Measurements from ENCODE around the gene WHRN.

Gene WHRN

GRCh38 chr9:114513055-114513958, 8.0 kb upstream of the WHRN start:
- DNase-seq: no peak

DNA sequence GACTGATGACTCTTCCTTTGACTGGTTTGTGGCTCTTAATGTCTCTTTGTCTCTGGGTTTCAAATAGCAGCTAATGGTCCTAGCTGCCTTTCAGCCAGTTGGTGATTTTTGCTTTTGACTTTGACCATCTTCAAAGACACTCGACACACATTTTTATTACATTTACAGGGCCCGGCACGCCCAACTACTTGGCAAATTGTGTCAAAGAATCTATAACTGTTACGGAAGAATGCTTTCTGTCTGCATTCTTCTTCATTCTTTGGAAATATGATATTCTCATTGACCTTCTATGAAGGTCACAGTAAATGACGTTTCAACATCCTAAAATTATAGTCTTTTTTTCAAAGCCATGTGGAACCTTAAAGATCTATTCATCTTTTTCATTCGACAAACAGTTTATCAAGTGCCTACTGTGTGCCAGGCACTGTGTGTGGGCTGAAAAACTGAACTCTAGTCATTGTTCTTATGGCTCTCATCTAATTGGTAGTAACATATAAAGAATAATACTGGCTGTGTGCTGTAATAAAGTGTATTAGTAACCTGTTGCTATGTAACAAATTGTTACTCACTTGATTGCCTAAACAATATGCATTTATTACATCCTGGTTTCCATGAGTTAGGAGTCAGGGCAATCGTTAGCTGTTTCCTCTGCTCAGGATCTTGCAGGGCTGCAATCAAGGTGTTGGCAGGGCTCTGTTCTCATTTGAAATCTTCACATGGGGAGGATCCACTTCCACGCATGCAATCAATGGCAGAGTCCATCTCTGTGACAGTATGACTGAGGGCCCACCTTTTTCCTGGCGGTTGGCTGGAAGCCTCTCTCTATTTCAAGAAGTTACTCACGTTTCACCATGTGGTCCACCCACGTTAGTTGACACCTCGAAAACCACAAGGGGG, 7.0 kb upstream of the WHRN start:
- no peak for DNase-seq

DNA sequence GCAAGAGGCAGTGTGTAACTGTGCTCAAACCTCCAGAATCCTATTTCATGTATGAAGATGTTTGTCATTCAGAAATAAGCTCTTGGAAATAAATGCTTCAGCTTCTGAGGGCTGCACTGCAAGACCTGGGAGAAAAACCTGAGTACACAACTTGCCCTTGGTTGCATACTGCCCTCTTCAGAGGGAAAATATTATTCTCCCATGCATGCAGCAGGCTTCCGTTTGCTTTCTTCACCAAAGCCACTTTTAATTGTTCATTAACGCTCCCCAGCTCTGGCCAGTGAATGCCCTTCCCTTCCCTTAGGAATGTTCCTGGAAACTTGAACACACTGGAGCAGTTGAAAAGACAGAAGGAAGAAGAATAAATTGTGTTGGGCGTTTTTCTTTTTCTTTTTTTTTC, 2.5 kb upstream of the WHRN start:
- DNase-seq: no peak

GRCh38 chr9:114506082-114506390, 763 bp upstream of the WHRN start:
- DNase-seq: no peak

DNA sequence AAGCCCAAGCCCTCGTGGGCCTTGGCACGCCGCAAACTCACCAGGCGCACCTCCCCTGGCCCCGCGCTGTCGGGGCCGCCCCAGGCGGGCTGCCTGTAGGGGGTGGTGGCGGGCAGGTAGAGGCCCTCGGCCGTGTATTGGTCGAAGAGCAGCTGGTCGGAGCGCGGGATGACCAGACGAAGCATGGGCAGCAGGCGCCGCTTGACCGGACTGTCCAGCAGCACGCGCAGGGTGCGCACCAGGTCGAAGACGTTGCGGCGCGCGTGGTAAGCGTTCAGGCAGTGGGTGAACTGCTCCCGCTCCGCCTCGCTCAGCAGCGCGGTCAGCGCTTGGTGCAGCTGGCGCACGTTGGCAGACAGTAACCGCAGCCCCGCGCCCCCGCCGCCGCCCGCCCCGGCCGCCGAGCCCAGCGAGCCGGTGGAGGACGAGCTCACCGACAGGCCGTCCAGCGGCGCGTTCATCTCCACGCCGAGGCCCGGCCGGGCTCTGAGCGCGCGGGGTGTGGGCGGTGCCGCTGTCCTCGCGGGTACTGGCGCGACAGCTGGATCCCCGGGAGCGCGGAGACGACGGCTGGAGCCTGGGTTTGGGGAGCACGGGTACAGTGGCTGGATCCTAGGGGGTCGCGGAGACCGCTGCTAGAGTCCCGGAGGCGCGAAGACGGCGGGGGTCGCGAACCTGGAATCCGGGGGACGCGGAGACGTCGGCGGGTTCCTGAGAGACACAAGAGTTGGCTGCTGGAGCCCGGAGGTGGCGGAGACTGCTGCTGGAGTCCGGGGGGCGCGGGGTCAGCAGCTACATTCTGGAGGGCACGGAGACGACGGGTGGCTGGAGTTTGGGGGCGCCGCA, 709 bp downstream of the WHRN start:
- DNase-seq: no peak

- no peak for DNase-seq
Measured at GRCh38 chr9:114503522-114504340, 1.5 kb downstream of the WHRN start.

DNA sequence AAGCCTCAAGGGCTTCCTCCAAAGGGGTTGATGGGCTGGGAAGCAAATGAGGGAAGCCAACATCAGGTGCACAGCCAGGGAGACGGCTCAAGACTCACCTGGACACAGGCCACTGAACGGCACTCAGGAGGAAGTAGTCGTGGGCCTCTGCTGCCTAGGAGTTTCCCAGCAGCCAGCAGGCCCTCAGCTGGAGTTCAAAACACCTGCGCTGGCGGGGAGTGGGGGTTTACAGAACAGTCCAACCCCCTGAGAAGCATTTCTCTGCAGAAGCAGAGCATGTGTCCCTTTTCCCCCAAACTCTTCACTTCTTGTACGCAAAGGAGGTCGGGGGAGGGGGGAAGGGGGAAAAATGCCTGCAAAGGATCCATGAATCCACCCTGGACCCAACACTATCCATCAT, 2.3 kb downstream of the WHRN start:
- no peak for DNase-seq

GRCh38 chr9:114501796-114502682, 3.2 kb downstream of the WHRN start:
- DNase-seq: no peak

DNA sequence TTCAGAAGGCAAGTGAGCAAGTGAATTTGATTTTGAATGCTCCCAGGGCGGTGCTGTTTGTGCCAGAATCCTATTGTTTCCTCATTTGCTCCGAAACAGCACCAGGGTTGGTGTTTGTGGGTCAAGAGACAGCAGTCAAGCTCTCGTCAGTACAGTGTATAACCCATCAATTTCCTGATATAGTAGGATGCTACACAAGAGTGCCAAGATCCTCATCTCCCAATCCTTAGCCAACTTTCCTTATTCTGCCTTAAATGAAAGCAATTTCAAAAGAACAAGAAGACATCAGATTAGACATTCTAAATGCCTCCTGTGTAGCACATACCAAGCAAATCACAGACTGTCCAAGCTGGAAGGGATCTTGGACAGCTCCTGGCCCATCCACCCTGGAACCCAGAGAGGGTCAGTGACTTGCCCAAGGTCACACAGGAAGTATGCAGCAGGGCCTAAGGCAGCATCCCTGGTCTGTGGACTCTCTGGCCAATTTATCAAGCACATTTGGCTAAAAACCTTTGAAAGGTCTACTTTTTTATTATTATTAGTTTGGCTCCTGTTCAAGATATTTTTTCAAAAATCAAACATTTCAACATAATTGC, 4.5 kb downstream of the WHRN start:
- no peak for DNase-seq

DNA sequence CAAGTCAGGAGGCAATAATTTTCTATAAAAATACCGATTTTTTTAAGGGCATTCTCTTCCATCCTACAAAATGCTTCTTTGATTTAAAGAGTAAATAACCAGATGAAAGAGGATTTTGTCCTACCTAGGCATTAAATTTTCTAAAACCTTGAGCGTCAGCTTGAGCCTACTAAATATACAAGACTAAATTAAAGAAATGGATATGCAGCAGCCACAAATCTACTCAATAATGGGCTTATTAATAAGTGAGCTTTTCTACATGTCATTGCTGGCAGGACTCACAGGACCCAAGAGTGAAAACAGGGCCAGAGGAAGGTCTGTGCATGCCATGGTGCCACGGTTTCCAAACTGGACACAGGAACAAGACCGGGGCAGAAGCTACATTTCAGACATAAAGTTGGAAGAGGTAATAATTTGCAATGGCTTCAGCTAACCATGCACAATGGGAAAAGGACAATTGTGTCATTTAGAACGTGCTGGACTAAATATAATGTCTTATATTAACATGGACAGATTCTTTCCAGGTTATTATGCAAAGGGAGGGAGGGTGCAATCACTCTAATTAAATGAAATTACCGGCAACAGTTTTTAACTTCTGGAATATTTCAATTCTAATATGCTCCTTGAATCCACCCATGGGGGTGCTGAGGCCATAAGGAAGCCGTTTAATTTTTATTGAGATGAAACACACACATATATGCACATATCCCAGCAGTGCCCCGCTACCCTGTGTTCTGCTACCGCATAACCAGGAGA, 5.2 kb downstream of the WHRN start:
- DNase-seq: no peak

DNA sequence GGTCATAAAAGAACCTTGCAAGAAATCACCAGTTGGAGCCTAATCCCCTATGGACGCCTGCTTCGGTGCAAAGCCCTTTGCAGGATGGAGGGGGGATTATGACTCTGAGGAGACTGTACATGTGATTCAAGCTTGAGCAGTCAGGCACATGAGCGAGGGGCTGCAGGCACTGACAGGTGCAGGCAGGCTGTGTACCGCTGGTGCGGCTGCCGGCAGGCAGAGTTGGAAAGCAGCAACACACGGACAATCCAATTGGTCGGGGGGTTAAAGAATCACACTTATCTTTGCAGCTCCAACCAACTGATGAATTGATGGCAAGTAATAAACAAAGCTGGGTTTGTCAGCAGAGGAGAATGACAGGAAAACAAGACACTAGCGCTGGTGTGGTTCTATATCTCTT, 5.7 kb downstream of the WHRN start:
- no peak for DNase-seq

DNA sequence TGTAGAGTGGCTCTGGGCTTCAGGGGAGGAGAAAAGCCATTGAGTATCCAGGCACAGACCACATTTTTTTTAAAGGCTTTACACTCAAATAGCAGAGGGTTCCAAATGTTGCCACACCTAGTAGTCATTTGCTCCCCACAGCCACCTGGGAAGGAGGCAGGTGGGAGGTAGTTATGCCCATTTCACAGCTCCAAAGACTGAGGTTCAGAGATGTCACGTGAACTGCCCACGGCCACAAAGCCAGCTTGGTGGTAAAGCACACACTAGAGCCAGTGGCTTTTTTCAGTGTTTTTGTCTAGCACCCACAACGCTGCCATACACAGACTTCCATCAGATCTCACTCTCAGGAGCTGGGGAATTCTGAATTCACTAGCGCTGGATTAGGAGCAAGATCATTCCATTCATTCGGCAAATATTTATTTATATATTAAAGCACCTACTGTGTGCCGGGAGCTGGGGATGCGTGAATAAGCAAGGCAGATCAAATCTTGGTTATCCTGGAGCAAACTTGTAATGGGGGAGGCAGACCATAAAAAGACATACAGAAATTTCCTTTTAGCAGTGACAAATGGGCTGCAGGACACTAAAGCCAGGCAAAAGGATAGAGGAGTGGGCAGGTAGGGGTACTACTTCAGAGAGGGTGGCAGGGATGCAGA, 7.4 kb downstream of the WHRN start:
- DNase-seq: no peak

- DNase-seq: no peak
Measured at GRCh38 chr9:114497236-114497635, 8.0 kb downstream of the WHRN start.

DNA sequence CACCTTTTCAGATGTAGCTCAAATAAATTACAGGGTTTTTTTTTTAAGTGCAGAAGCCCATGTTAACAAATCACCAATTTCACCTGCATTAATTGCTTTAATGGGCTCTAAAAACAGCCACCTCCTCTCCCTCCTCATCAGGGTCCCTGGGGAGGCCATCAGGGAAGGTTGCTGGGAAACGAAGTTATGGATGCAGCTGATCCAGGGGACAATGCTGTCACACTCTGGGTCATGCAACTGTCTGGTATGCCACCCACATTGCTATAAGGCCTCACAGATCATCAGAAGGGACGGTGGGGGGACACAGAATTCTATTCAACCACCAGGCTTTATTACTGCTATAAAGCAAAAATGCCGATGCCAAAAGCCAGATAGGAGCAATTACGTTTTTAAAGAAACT, 9.3 kb downstream of the WHRN start:
- no peak for DNase-seq

DNA sequence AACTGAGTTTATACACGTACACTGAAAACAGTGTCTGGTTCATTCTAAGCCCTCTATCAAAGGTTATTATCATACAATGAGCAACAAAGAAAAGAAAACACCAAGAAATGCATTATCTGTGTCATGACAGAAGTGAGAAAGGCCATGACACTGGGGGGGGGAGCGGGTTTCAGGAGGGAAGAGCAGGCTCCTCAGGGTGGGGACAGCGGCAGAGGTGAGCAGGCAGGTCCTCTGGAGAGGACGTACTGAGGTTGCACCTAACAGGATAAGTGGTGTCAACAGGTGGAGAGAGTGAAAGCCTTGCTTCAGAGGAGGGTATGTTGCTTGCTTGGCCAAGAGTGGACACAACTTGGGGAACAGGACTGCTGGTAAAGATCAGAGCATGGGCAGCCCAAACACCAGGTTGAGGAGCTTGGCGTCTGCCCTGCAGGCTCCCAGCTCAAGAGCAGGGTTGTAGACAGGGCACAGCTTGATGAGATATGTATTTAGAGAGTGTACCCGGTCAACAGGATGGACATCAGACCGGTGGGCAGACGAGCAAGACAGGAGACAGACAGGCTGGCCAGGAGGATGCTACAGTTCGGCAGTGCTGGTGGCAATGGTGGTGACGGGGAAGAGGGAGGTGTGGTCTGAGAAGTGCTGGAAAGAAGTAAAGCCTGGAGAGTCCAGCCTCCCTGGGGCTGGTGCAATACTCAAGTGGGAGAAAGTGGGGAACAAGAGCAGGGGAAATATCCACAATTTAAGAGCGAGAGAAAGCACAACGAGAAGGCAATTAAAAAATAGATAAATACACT, 10.3 kb downstream of the WHRN start:
- DNase-seq: no peak

GRCh38 chr9:114493521-114494184, 11.6 kb downstream of the WHRN start:
- no peak for DNase-seq

- DNase-seq: no peak
Measured at GRCh38 chr9:114492991-114493390, 12.3 kb downstream of the WHRN start.

- DNase-seq: no peak
Measured at GRCh38 chr9:114491430-114492003, 13.8 kb downstream of the WHRN start.

All from NCI-H226 (cell line).